Stimulated activated CD8-positive, alpha-beta memory T cell treated with anti-CD3 and anti-CD28 coated beads, Interleukin-15, amount 100 ng/mL, for 48 hours (primary cell): ENCODE results near the gene HSPB1.
"Not testable (repeated sequence)": the region's sequence is repeated elsewhere in the genome, so short reads cannot be mapped to it uniquely, and the experiment has no call there.

ENCODE experiments used
- DNase-seq, 2 donors: peaks; one replicate each; pipeline ENCODE4 v3.0.0-alpha.2; 2020; ENCODE audit warnings: low read depth in 2 of 2

Gene HSPB1

DNA sequence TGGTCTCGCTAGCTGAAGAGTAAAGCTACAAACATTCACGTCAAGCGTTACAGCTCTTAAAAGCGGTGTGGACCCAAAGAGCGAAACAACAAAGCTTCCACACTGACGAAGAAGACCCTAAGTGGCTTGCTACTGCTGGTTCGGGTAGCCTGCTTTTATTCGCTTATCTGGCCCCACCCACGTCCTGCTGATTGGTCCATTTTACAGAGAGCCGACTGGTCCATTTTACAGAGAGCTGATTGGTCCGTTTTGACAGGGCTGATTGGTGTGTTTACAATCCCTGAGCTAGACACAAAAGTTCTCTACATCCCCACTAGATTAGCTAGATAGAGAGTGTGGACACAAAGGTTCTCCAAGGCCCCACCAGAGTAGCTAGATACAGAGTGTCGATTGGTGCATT is 6.4 kb downstream of the HSPB1 start:
- not testable (repeated sequence) for DNase-seq

DNA sequence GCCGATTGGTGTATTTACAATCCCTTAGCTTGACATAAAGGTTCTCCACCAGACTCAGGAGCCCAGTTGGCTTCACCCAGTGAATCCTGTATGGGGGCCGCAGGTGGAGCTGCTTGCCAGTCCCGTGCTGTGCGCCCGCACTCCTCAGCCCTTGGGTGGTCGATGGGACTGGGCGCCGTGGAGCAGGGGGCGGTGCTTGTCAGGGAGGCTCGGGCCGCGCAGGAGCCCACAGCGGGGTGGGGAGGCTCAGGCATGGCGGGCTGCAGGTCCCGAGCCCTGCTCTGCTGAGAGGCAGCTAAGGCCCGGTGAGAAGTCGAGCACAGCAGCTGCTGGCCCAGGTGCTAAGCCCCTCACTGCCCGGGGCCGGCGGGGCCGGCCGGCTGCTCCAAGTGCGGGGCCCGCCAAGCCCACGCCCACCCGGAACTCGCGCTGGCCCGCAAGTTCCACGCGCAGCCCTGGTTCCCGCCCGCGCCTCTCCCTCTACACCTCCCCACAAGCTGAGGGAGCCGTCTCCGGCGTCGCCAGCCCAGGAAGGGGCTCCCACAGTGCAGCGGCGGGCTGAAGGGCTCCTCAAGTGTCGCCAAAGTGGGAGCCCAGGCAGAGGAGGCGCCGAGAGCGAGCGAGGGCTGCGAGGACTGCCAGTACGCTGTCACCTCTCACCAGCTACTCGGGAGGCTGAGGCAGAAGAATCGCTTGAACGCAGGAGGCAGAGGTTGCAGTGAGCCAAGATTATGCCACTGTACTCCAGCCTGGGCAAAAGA is 7.0 kb downstream of the HSPB1 start:
- DNase-seq = not testable (repeated sequence)

DNA sequence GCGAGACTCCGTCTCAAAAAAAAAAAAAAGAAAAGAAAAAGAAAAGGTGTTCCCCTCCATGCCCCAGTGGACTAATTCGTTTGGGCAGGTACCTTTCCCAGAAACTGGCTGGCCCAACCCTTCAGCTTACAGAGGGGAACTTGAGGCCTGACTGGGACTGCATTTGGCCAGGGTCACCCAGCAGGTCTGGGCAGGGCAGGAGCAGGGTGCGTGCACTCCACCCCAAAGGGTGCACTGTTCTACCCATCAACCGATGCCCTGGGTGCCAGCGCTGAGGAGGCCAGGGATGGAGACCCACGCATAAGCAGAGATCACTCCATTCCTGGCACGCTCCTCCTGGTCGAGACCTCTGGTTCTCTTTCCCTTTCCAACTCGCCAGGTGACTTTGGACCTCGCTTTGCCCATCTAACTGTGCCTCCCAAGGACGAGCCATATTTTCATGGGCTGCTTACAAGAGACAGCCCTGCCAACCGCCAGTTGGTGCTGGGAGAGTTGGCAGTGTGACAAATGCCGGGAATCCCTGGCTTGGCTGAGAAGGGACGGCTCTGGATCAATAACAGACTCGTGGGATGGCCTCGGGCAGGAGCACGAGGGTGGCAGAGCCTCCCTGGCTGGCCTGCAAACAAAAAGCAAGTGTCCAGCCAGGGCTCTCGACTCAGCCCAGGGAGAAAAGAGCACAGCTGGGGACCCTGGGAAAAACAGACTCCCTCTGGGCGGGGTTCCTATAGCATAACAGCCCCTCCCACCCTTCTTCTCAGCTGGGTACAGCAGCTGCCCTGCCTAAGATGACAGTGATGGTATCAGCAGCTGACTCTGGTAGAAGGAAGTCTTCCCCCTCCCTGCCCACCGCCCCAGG is 7.9 kb downstream of the HSPB1 start:
- DNase-seq = no peak

DNA sequence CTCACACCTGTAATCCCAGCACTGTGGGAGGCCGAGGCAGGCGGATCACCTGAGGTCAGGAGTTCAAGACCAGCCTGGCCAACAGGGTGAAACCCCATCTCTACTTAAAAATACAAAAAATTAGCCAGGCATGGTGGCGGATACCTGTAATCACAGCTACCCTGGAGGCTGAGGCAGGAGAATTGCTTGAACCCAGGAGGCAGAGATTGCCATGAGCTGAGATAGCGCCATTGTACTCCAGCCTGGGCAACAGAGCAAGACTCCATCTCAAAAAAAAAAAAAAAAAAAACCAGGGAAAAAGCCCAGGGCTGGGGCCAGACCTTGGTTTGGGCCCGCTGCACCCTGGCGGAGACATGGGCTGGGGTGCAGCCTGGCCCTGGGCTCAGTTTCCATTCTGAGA is 9.4 kb downstream of the HSPB1 start:
- DNase-seq = not testable (repeated sequence)

DNA sequence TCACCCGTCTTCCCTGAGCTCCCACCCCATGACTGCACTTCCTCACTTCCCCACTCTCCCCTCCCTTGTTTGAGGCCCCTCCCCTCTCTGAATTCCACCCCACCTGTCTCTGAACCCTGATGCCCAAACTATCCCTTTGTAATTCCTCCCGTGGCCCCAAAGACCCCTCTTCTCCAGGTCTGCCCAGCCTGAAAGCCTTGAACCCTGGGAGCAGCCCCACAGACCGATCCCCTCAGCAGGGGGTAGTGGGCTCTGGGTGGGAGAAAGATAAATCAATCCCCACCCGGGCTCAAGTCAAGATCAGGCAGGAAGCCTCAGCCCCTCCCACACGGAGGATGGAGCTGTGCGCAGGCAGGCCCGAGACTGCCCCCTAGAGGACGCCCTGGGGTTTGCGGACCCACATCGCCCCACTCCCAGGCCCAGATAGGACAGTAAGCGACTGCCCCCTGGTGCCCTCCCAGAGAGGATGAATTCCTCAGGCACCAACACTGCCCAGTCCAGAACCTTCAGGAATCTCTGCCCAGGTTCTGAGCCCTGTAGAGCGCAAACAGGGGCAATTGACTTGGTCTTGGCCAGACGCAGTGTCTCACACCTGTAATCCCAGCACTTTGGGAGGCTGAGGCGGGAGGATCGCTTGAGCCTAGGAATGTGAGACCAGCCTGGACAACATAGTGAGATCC is 11.7 kb downstream of the HSPB1 start:
- peak; percentile 92 to 93 for DNase-seq

DNA sequence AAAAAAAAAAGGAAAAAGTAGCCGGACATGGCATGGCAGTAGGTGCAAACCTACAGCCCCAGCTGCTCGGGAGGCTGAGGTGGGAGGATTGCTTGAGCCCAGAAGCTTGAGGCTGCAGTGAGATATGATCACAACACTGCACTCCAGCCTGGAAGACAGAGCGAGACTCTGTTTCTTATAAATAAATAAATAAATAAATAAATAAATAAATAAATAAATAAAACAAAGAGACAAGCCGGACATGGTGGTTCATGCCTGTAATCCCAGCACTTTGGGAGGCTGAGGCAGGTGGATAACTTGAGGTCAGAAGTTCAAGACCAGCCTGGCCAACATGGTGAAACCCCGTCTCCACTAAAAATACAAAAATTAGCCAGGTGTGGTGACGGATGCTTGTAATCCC is 12.3 kb downstream of the HSPB1 start:
- DNase-seq = not testable (repeated sequence)

DNA sequence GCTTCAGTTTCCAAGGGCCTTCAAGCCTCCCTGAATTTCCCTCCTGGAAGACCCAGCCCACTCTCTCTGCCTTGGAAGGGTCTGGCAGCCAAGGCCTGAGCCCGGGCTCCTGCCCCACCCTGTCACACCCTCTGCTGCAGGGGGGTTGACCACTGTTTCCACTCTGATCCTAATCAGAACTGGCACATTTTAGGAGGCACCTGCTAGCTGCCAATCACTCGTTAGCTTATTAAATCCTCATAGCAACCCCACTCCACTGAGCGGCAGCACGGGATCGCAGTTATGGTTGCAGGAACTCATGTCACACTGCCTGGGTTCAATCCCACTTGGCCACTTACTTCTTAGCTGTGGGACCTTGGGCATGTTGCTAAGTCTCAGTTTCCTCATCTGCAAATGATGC is 12.9 kb downstream of the HSPB1 start:
- no peak for DNase-seq

DNA sequence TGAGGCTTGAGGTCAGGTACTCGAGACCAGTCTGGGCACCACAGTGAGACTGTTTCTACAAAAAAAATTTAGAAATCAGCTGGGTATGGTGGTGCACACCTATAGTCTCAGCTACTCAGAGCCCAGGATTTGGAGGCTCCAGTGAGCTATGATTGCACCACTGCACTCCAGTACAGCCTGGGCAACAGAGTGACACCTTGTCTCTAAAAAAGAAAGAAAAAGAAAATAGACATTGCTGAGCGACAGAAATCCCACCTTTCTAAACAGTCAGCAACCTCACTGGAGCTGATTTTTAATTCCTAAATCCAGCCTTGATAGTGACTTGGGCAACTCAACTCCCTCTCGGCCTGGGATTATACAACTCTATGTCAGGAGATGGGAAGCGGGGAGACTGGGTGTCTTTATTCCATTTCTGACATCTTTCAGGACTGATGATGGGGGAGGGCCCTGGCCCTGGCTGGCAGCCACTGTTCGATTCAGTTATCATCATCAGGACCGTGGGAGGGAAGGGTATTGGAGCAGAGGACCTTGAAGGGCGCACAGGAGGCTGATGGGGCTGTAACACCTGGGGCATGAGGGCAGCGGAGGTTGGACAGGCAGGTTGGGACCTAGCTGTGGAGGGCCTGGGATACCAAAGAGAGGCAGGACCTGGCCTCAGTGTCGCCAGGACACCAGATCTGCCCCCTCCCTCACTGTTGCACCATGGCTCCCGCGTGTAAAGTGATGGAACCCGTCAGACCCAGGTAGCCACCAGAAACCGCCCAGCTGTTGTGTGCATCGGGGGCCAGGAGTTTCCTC is 14.7 kb downstream of the HSPB1 start:
- no peak for DNase-seq

DNA sequence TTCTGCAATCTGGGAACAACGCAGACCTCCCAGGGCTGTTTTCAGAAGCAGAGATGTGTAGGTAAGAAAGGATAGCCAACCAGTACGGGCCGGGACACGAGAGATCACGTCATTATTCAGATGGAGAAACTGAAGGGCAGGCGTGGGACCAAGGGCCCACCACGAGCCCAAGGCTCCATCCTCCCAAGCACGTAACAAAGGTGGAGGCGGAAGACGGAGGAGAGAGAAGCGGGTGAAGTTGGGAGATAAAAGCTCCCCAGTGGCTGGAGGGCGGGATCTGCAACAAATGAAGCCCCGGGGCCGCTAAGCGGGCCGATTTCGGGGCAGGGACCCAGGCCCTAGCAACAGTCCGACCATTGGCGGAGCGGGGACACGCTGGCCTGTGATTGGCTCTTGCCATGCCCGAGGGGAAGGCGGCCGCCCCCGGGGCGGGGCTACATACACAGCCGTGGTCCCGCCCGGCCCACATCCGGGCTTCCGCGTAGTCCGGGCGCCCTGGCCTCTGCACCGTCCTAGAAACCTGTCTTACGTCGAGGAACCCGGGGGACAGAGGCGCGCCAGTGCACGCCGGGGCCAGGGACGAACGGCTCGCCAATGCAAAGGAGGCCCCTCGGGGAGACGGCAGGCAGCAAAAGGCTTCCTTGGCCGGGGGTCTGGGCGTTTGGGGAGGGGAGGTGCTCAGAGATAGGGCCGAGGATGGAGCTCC is 15.5 kb downstream of the HSPB1 start:
- DNase-seq = peak; percentile 94 to 96

DNA sequence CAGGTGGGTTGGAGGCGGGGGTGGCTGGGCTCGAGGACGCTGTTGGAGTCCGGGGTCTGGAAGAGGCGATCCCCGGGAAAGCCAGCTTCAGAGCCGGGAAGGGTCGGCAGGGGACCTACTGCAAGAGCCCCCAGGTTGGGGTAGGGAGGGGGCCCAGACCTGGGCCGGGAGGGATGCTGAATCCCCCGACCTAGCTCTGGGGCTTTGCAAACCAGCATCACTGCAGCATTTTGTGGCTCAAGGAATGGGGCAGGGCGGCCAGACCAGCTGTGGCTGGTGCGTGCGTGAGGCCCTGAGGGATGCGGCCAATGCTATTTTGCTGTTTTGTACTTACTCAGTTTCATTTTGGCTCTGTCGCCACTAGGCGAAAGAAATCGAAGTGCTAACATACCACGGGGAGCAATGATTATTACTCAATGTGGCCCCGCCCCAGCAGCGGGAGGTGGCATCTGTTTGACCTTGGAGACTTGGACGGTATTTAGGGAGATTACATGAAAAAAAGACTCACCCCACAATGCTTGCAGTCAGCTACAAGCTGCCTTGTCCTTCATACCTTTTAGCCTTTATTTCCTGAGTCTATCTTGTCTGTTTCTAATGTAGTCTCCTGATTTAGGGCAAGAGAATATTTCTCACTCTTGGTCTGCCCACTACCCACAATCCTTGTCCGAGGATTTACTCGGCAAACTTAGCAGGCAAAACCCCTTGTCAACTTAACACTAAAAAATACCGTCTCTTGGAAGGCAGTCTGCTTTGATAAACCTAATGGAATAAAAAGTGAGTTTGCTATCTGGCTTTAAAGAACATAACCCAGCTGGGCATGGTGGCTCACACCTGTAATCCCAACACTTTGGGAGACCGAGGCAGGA is 16.2 kb downstream of the HSPB1 start:
- DNase-seq = peak; percentile 53 to 68

DNA sequence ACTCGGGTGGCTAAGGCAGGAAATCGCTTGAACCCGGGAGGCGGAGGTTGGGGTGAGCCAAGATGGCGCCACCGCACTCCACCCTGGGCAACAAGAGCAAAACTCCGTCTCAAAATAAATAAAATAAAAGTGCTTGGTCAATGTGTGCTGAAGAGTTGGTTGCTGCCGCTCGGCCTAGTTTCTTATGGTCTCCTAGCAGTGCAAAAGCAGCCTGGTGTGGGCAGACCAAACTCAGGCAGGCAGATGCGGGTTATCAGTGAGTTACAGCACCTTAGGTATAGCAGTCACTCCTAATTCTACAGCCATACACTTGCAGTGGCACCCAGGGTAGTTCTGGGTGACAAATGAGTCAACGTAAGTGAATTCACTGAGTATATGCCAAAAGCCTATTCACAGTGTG is 22.6 kb downstream of the HSPB1 start:
- DNase-seq = no peak

DNA sequence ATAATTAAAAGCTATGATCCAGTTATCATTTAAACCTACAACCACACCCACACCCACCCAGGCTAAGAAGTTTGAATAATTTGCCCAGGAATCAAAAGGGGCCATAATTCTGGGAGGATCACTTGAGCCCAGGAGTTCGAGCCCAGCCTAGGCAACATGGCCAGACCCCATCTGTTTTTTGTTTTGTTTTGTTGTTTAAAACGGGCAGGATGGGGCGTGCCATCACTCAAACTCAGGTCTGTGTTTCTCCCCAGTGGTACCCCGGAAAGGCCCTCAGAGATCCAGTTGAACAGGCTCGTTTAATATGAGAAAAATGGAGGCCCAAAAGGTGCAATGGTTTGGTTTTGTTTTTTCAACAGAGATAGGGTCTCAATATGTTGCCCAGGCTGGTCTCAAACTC is 23.3 kb downstream of the HSPB1 start:
- no peak for DNase-seq

DNA sequence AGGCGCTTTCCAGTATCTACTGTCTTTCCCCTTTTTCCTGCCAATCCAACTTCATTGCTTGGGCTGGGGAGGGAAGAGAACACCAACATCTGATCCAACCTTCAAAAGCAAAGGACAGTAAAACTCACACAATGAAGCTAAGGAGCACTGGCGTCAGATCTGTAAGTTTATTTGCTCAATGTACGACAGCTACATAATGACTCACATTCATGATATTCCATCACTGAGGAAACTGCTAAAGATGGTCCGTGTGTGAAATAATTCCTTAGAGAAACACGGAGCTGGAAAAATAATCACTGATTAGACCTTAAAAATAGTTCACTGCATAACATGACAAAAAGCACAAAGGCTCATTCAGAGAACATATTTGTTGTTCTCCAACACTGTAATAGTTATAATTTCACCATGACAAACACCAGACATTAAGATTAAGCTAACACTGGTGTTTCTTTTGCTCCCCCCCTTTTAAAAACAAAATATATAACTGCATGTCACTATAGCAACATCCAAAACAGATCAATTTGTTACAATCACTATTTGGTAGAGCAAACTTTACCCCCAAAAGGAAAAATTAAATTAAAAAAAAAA is 24.3 kb downstream of the HSPB1 start:
- no peak for DNase-seq

DNA sequence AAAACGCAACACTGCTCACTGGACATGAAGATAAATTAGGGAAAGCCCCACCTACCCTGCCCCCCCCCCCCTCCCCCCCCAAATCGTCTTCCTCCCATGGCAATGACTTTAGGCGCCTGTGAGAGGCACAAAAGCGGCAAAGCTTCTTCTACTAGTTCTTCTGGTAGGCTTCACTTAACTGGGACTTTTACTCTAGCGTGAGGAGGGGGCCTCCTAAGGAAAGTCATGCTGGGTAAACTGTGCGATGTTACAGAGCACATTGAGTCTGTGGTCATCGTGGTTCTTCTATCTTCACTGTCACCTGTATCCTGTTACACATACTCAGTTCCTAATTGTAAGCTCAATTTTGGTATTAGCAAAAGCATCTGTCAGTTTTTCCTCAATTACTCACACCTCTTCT is 25.1 kb downstream of the HSPB1 start:
- DNase-seq = no peak

DNA sequence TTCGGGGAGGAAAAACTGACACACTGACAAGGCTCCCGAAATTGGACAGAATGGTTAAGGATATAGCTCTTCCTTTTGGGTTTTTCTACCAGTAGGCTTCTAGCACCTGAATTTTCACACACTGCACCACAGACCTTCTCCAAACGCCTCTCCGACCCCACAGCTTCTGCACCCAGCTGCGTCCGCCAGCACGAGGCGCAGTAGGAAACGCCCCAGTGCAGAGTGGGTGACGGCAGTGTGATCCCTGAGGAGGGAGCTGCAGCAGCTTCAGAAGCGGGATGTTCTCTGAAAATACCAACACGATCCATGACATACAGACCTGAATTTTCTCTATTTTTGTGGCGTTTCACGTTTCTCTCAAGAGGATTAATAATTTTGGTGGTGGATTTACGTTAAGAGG is 25.9 kb downstream of the HSPB1 start:
- DNase-seq = no peak

DNA sequence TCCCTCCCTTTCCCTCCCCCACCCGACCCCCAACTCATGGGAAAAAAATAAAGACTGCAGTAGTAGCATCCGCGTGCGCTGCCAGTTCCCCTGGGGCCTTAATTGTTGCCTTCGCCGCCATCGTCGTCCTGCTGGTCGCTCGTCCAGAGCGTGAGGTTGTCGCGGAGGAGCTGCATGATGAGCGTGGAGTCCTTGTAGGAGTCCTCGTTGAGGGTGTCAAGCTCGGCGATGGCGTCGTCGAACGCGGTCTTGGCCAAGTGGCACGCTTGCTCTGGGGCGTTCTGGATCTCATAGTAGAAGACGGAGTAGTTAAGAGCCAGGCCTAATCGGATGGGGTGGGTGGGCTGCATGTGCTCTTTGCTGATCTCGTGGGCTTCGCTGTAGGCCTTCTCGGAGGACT is 27.0 kb downstream of the HSPB1 start:
- DNase-seq = no peak

DNA sequence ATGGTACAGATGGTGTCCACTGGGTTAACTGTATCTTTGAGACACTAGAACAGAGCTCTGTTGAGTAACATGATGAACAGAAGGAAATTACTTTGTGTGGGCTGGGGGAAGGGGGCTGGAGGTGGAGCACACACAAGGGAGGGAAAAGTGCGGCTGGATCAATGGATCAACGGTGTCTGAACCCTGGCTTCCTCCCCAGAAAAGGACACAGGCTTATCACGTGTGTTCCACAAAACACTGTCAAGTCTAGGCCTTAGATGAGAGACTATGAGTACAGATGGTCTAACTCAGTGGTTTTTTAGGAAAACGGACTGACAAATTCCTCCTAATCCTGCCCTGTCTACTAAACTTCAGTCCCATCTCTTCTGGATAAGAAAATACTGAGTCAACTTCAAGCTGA is 27.8 kb downstream of the HSPB1 start:
- DNase-seq = no peak

DNA sequence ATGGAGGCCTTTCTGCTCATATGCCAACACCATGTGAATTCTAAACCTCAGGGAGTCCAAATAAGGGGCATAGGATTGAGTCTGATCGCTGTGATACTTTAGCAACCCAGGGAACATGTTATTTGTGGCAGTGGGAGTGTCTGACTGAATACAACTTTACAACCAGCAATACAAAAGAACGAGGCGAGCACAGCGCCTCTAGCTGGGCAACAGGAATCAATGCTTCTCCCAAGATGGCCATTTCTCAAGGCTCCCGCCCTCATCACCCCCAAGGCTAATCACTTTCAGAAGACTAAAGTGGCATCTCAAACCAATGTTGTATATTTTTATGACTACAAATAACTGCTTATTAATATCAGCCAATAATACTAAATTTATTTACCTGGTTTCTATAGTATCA is 28.2 kb downstream of the HSPB1 start:
- no peak for DNase-seq

DNA sequence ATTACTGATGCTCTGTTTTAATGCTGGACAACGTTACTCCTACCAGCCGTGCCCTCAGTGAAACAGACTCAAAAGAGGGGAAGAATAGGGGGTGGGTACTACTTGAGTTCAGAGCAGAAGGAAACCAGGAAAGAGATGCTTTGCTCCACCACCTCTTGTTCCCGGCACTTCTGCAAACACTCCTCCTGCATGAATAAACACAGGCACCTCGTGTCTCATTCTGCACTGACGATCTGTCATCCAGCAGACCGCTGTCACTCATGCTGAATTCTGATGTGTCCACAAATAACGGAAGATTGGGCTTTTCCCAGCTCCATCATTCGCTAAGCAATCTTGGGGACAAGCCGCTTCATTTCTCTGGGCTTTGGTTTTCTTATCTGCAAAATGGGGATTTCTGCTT is 29.6 kb downstream of the HSPB1 start:
- DNase-seq = no peak
